Measurements from ENCODE around the gene SOS1.
"Not testable (repeated sequence)": the region's sequence is repeated elsewhere in the genome, so short reads cannot be mapped to it uniquely, and the experiment has no call there.

SOS1 gene

DNA sequence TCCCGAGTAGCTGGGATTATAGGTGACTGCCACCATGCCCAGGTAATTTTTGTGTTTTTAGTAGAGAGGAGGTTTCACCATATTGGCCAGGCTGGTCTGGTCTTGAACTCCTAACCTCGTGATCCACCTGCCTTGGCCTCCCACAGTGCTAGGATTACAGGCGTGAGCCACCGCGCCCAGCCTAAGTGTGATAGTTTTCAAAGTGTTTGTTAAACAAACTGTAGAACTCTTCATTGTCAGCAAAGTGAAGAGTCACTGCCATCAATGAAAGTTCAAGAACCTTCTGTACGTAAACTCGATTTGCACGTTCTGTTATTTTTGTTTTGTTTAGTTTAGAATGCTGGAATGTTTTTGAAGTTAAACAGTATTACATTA lies 18.0 kb upstream of the SOS1 start:
- TF ChIP-seq, protein P1, sequence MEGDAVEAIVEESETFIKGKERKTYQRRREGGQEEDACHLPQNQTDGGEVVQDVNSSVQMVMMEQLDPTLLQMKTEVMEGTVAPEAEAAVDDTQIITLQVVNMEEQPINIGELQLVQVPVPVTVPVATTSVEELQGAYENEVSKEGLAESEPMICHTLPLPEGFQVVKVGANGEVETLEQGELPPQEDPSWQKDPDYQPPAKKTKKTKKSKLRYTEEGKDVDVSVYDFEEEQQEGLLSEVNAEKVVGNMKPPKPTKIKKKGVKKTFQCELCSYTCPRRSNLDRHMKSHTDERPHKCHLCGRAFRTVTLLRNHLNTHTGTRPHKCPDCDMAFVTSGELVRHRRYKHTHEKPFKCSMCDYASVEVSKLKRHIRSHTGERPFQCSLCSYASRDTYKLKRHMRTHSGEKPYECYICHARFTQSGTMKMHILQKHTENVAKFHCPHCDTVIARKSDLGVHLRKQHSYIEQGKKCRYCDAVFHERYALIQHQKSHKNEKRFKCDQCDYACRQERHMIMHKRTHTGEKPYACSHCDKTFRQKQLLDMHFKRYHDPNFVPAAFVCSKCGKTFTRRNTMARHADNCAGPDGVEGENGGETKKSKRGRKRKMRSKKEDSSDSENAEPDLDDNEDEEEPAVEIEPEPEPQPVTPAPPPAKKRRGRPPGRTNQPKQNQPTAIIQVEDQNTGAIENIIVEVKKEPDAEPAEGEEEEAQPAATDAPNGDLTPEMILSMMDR (IDR thresholded peaks at IDR 0.05; ENCODE audit: low read length), result no peak
- TF ChIP-seq EZH2 (optimal IDR thresholded peaks at IDR 0.05; ENCODE audit: low read depth, low read length) (no peak), EZH2phosphoT487 (IDR thresholded peaks at IDR 0.05; ENCODE audit: low read length) (no peak)
- no peaks in the 10 kb centered on the region for H4K20me1 ChIP-seq (ENCODE audit: insufficient read depth, low read length)
- H3K27ac ChIP-seq (ENCODE audit: low read length), result no peak overlapping the region
- no peak for DNase-seq
- H3K4me1 ChIP-seq (ENCODE audit: low read length), result peaks cover 9% of the 10 kb centered on the region
- H3F3A ChIP-seq (ENCODE audit: insufficient read depth, low read length), result no peaks in the 10 kb centered on the region
- H3K36me3 ChIP-seq (replicated peaks; ENCODE audit: insufficient read depth, low read length), result no peaks in the 10 kb centered on the region
- H3K27me3 ChIP-seq (replicated peaks; ENCODE audit: insufficient read depth, low read length), result no peaks in the 10 kb centered on the region
- H3K79me2 ChIP-seq (ENCODE audit: low read length), result no peaks in the 10 kb centered on the region
- no peak overlapping the region for H3K4me2 ChIP-seq (ENCODE audit: low read depth, low read length)
- H3K9me2 ChIP-seq (replicated peaks; ENCODE audit: insufficient read depth, low read length), result no peaks in the 10 kb centered on the region
- no peak overlapping the region for H3K9ac ChIP-seq (ENCODE audit: low read length)
- no peaks in the 10 kb centered on the region for H3K9me3 ChIP-seq (replicated peaks; ENCODE audit: insufficient read depth, low read length)
- H2AFZ ChIP-seq (ENCODE audit: low read length), result no peak overlapping the region
- H3K4me3 ChIP-seq (ENCODE audit: low read length), result no peak overlapping the region

DNA sequence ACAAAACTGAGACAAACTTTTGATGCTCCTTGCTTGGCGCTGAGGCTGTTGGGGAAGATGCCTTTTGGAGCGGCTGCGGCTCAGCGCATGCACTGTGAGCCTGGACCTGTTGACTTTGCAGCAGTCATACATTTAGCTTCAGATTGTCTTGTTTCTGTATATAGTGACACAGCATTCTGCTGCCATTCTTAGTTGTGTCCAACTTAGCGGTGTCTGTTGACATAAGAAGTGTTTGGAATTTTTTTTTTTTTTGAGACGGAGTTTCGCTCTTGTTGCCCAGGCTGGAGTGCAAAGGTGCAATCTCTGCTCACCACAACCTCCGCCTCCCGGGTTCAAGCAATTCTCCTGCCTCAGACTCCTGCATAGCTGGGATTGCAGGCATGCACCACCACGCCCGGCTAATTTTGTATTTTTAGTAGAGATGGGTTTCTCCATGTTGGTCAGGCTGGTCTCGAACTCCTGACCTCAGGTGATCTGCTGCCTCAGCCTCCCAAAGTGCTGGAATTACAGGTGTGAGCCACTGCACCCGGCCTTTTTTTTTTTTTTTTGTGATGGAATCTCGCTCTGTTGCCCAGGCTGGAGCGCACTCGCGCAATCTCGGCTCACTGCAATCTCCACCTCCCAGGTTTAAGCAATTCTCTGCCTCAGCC lies 17.5 kb upstream of the SOS1 start:
- H3K79me2 ChIP-seq (ENCODE audit: low read length); H3K27ac ChIP-seq (ENCODE audit: low read length); H3K4me1 ChIP-seq (ENCODE audit: low read length); H3K27me3 ChIP-seq (replicated peaks; ENCODE audit: insufficient read depth, low read length); H3K36me3 ChIP-seq (replicated peaks; ENCODE audit: insufficient read depth, low read length); H3K9me2 ChIP-seq (replicated peaks; ENCODE audit: insufficient read depth, low read length); H3K9ac ChIP-seq (ENCODE audit: low read length); H3K4me3 ChIP-seq (ENCODE audit: low read length); H3K9me3 ChIP-seq (replicated peaks; ENCODE audit: insufficient read depth, low read length); H3F3A ChIP-seq (ENCODE audit: insufficient read depth, low read length); H4K20me1 ChIP-seq (ENCODE audit: insufficient read depth, low read length); H3K4me2 ChIP-seq (ENCODE audit: low read depth, low read length); H2AFZ ChIP-seq (ENCODE audit: low read length); DNase-seq: not testable (repeated sequence)

DNA sequence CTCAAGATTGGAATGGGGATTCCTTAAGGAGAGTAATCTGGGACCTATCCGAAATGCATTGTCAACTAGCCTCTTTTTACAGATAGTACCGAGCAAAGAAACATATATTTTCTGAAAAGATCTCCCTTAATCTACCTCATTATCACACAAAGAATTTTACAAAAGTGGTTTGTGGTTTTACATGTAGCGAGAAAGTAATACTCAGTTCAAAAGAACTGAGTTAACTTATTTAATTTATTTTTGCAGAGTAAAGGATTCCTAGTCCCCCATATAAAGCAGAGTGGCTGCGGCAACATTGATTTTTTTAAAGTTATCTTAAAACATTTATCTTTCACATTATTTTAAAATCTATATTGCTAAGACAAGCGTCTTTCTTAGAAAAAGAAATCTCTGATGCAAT lies 15.9 kb upstream of the SOS1 start:
- DNase-seq, result no peak
- TF ChIP-seq EZH2 (optimal IDR thresholded peaks at IDR 0.05; ENCODE audit: low read depth, low read length) (no peak), EZH2phosphoT487 (IDR thresholded peaks at IDR 0.05; ENCODE audit: low read length) (no peak)
- TF ChIP-seq, protein P1 (IDR thresholded peaks at IDR 0.05; ENCODE audit: low read length), result no peak
- Histone ChIP-seq H3K27me3 (replicated peaks; ENCODE audit: insufficient read depth, low read length) (no peaks in the 10 kb centered on the region), H3K79me2 (ENCODE audit: low read length) (no peaks in the 10 kb centered on the region), H3K9ac (ENCODE audit: low read length) (no peak overlapping the region), H3F3A (ENCODE audit: insufficient read depth, low read length) (no peaks in the 10 kb centered on the region), H3K36me3 (replicated peaks; ENCODE audit: insufficient read depth, low read length) (no peaks in the 10 kb centered on the region), H3K9me3 (replicated peaks; ENCODE audit: insufficient read depth, low read length) (no peaks in the 10 kb centered on the region), H3K4me2 (ENCODE audit: low read depth, low read length) (no peak overlapping the region), H3K4me3 (ENCODE audit: low read length) (no peak overlapping the region), H4K20me1 (ENCODE audit: insufficient read depth, low read length) (no peaks in the 10 kb centered on the region), H2AFZ (ENCODE audit: low read length) (no peak overlapping the region), H3K9me2 (replicated peaks; ENCODE audit: insufficient read depth, low read length) (no peaks in the 10 kb centered on the region), H3K4me1 (ENCODE audit: low read length) (peaks cover 9% of the 10 kb centered on the region), H3K27ac (ENCODE audit: low read length) (no peak overlapping the region)

DNA sequence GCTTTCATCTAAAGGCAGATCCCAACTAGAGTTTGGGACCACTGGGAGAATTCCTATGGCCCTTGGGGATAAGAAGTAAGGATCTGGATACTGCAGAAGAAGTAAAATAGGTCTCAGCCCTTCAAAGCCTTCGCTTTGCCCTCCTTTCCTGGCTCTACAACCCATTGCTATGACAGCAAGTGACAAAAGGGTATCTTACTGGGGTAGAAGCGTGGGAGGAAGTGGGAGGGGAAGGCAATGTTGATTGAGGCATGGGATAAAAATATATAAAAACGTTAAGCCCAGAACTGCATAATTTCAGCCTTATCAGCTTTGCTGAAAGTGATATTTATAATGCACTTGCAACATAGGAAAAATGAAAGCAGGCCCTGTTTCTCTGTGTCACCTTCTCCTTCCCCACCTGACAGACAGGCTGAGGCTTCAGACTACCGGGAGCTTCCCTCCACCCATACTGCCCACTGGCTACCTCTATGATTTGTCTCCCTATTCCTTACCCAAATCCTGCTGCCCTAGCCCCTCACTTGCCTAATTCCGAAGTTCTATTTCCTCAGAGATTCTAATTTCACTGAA lies 14.9 kb upstream of the SOS1 start:
- Histone ChIP-seq H3K79me2 (ENCODE audit: low read length) (no peaks in the 10 kb centered on the region), H4K20me1 (ENCODE audit: insufficient read depth, low read length) (no peaks in the 10 kb centered on the region), H3K27me3 (replicated peaks; ENCODE audit: insufficient read depth, low read length) (no peaks in the 10 kb centered on the region), H3F3A (ENCODE audit: insufficient read depth, low read length) (no peaks in the 10 kb centered on the region), H3K4me3 (ENCODE audit: low read length) (no peak overlapping the region), H2AFZ (ENCODE audit: low read length) (no peak overlapping the region), H3K27ac (ENCODE audit: low read length) (no peak overlapping the region), H3K9me2 (replicated peaks; ENCODE audit: insufficient read depth, low read length) (no peaks in the 10 kb centered on the region), H3K9ac (ENCODE audit: low read length) (no peak overlapping the region), H3K4me1 (ENCODE audit: low read length) (peaks cover 9% of the 10 kb centered on the region), H3K4me2 (ENCODE audit: low read depth, low read length) (no peak overlapping the region), H3K36me3 (replicated peaks; ENCODE audit: insufficient read depth, low read length) (no peaks in the 10 kb centered on the region), H3K9me3 (replicated peaks; ENCODE audit: insufficient read depth, low read length) (no peaks in the 10 kb centered on the region)
- TF ChIP-seq, protein P1 (IDR thresholded peaks at IDR 0.05; ENCODE audit: low read length), result no peak
- TF ChIP-seq EZH2phosphoT487 (IDR thresholded peaks at IDR 0.05; ENCODE audit: low read length) (no peak), EZH2 (optimal IDR thresholded peaks at IDR 0.05; ENCODE audit: low read depth, low read length) (no peak)
- DNase-seq, result no peak

Measured in MM.1S (cell line).